Measurements from ENCODE around the gene ZSCAN10. TPM values are rescaled to one million over a fixed set of nuclear protein-coding genes. Genes with fewer than 3 reads are reported as not detected.

ZSCAN10 gene
- total RNA-seq, 2 donors from 2014 or later = 0.22 TPM; not detected in 1

Other genes with a start within 250 kb of the ZSCAN10 start
- gene PRSS22, start 241.1 kb downstream of the ZSCAN10 start, total RNA-seq = under 1 TPM; 0.86 TPM
- 10 to 100 TPM; 21.5 to 24.7 TPM for gene FLYWCH2, start 216.1 kb downstream of the ZSCAN10 start, total RNA-seq
- 10 to 100 TPM; 66.6 to 85.7 TPM for gene FLYWCH1, start 187.4 kb downstream of the ZSCAN10 start, total RNA-seq
- not detected for gene KREMEN2, start 135.0 kb downstream of the ZSCAN10 start, total RNA-seq
- 10 to 100 TPM; 19.7 to 39.1 TPM for gene PAQR4, start 129.9 kb downstream of the ZSCAN10 start, total RNA-seq
- 100 to 1,000 TPM in 1 of 2 donors, 10 to 100 TPM in 1; 76.4 to 251 TPM for gene PKMYT1, start 118.8 kb downstream of the ZSCAN10 start, total RNA-seq
- under 1 TPM in 1 of 2 donors, not detected in 1; 0.47 TPM for gene CLDN9, start 86.4 kb downstream of the ZSCAN10 start, total RNA-seq
- not detected for gene CLDN6, start 81.1 kb downstream of the ZSCAN10 start, total RNA-seq
- 1 to 10 TPM; 6.4 to 6.5 TPM for gene TNFRSF12A, start 78.9 kb downstream of the ZSCAN10 start, total RNA-seq
- gene HCFC1R1, start 75.4 kb downstream of the ZSCAN10 start, total RNA-seq = 10 to 100 TPM; 14.3 to 18.4 TPM
- gene THOC6, start 75.3 kb downstream of the ZSCAN10 start, total RNA-seq = 10 to 100 TPM; 33.6 to 58.8 TPM
- gene BICDL2, start 62.4 kb downstream of the ZSCAN10 start, total RNA-seq = under 1 TPM; 0.50 to 0.67 TPM
- 10 to 100 TPM; 54.3 to 66.6 TPM for gene MMP25, start 52.7 kb downstream of the ZSCAN10 start, total RNA-seq
- gene IL32, start 33.7 kb downstream of the ZSCAN10 start, total RNA-seq = 1,000 to 10,000 TPM in 1 of 2 donors, 100 to 1,000 TPM in 1; 678 to 1,235 TPM
- not detected for gene ZNF205, start 13.3 kb upstream of the ZSCAN10 start, total RNA-seq
- gene ZNF213, start 35.7 kb upstream of the ZSCAN10 start, total RNA-seq = 10 to 100 TPM in 1 of 2 donors, 1 to 10 TPM in 1; 8.5 to 11.6 TPM
- gene OR1F1, start 88.9 kb upstream of the ZSCAN10 start, total RNA-seq = not detected
- gene ZNF200, start 135.9 kb upstream of the ZSCAN10 start, total RNA-seq = 10 to 100 TPM; 16.6 to 18.9 TPM
- under 1 TPM; 0.26 to 0.31 TPM for gene MEFV, start 157.3 kb upstream of the ZSCAN10 start, total RNA-seq
- 10 to 100 TPM; 23.2 to 24.5 TPM for gene ZNF263, start 184.2 kb upstream of the ZSCAN10 start, total RNA-seq
- 1 to 10 TPM; 5.0 to 6.7 TPM for gene TIGD7, start 206.1 kb upstream of the ZSCAN10 start, total RNA-seq
- 10 to 100 TPM; 43.0 to 43.8 TPM for gene ZNF75A, start 206.2 kb upstream of the ZSCAN10 start, total RNA-seq